ENCODE results near the gene ZSCAN21.

ZSCAN21 gene

GRCh38 chr7:100027197-100027596 is 22.4 kb upstream of the ZSCAN21 start:
- no peak for DNase-seq (ENCODE audit: low read depth in 2 of 2, low spot score in 1 of 2)

- DNase-seq (ENCODE audit: low read depth in 2 of 2, low spot score in 1 of 2) = no peak
Measured at GRCh38 chr7:100029596-100029995, 20.0 kb upstream of the ZSCAN21 start.

GRCh38 chr7:100033526-100033925 is 16.0 kb upstream of the ZSCAN21 start:
- DNase-seq (ENCODE audit: low read depth in 2 of 2, low spot score in 1 of 2) = no peak

DNA sequence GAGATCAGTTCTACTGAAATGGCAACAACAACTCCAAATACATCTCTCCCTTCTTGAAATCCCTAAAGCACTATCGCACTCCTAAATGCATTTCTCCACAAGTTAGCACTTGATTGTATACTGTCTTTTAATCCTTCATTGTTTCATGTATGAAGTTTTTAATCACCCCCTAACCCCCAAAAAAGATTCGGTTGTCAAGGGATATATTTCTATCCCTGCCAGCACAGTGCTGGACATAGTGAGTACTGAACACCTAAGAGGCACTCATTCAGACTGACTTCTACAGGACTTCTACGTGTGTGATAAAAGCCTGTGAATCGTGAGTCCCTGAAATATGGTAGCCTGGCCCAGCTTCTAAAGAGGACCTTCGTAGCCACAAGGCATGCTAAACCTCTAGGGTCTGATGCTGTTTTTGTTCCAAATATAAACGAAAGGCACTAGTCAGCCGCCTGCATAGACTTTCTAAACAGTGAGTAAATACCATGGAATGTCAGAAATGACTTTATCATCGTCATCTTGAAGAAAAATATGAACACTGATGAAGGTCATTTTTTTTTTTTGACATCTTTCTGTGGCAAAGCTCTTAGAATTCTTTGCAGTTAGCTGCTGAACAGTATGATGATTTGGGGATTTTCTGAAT is 14.6 kb upstream of the ZSCAN21 start:
- no peak for DNase-seq (ENCODE audit: low read depth in 2 of 2, low spot score in 1 of 2)

DNA sequence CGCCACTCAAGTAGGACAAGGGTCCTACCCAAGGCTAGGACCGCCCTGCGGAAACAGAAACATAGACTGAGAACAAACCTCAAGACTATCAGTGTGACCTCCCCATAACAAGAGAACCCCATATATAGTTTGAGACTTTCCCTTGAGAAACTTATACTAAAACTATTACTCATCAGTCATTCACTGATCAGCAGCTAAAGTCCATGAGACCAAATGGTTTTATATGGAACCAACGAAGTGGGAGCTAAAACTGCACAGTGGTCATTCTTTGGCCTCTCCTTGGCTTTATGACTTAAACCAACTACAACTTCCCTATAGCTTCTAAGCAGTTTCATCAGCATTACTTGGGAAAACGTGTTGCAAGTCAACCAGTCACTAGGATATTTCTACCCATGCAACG is 13.7 kb upstream of the ZSCAN21 start:
- no peak for DNase-seq (ENCODE audit: low read depth in 2 of 2, low spot score in 1 of 2)

DNA sequence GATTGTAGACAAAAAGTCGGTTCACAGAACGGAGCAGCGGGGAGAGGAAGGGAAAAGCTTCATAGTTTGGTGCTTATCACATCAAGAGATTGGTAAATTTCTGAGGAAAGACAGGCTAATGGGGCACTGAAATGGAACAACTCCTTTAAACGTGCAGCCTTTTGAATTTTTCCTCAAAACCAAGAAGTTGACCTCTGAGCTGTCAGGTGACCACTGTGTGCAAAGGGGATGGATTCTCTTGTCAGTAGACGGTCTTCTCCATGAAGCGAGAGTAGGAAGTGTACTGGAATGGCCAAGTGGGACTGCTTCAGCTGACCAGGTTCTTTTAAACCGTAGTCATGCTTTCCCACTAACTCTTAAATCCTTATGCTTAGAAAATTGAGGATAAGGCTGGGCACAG is 11.2 kb upstream of the ZSCAN21 start:
- no peak for DNase-seq (ENCODE audit: low read depth in 2 of 2, low spot score in 1 of 2)

DNA sequence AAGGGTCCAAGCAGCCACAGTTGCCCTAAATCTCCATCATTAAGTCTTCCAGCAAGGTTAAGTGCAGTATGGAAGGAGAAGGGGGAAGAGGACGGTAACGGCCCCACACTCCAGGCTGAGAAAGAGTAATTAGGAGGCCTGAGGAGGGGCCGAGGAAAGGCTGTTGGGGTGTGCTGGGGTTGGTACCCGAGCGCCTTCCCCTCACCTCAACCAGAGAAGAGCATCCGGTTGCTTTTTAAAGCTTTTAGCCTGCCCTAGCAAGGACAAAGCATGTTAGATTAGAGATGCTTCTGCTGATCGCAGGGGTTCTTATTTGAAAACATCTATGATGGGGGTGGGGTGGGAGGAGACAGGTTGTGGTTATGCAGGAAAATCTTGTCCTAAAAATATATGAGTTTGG is 9.0 kb upstream of the ZSCAN21 start:
- DNase-seq (ENCODE audit: low read depth in 2 of 2, low spot score in 1 of 2) = no peak

DNA sequence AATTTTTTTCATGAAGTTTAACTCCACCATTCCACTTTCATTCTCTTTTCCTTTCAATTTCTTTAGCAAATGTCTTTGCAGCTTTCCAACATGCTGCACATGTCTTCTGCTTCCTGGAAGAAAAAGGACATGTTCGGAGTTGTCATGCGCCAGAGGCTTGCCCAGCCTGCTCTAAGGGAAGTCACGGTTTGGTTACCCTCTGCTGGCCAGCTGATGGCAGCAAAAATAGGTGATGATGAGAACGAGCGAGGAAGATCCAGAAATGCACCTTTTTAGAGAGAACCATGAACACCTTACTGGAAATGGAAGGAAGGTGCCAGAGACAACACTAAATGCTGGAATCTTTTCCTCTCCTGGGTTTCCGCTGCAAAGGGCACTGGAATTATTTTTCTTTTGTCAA is 4.9 kb upstream of the ZSCAN21 start:
- no peak for DNase-seq (ENCODE audit: low read depth in 2 of 2, low spot score in 1 of 2)

- no peak for DNase-seq (ENCODE audit: low read depth in 2 of 2, low spot score in 1 of 2)
Measured at GRCh38 chr7:100048680-100049079, 894 bp upstream of the ZSCAN21 start.

DNA sequence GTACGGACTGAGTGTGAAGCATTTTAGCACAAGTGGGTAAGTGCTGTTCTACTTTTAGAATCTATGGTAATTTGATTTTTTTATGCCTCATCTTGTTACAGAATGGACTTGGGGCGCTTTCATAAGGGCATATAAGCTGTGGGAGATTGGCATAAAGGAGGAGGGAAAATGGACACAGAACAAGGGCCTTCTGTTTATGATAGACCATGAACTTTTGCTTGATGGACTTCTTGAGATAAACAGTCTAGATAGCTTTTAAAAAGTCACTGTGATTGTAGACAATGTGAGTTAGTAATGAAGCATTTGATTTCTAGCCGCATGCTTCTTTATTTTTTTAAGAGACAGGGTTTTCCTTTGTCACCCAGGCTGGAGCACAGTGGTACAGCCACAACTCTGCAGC is 2.0 kb downstream of the ZSCAN21 start:
- DNase-seq (ENCODE audit: low read depth in 2 of 2, low spot score in 1 of 2) = no peak

DNA sequence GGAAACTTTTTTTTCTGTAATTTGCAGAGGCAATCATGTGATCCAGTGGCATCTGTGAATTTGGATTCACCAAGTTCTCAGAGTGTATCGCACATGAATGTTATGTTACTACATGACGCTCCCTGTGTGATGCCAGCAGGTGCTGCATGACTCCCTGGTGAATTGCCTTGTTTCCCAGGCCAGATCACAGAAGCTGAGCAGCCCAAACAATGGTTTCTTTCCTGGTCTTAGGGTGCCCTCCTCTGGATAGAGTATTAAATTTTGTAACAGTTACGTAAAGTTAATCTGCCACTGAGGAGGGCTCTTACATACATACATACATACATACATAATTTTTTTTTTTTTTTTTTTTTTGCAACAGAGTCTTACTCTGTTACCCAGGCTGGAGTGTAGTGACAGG is 3.6 kb downstream of the ZSCAN21 start:
- no peak for DNase-seq (ENCODE audit: low read depth in 2 of 2, low spot score in 1 of 2)

DNA sequence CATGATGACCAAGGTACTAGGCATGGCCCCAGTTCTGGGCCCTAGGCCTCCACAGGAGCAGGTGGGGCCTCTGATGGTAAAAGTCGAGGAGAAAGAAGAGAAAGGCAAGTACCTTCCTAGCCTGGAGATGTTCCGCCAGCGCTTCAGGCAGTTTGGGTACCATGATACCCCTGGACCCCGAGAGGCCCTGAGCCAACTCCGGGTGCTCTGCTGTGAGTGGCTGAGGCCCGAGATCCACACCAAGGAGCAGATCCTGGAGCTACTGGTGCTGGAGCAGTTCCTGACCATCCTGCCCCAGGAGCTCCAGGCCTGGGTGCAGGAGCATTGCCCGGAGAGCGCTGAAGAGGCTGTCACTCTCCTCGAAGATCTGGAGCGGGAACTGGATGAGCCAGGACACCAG is 7.4 kb downstream of the ZSCAN21 start:
- no peak for DNase-seq (ENCODE audit: low read depth in 2 of 2, low spot score in 1 of 2)

GRCh38 chr7:100059251-100059739 is 9.7 kb downstream of the ZSCAN21 start:
- DNase-seq (ENCODE audit: low read depth in 2 of 2, low spot score in 1 of 2) = no peak

GRCh38 chr7:100061518-100062193 is 12.1 kb downstream of the ZSCAN21 start:
- DNase-seq (ENCODE audit: low read depth in 2 of 2, low spot score in 1 of 2) = no peak

DNA sequence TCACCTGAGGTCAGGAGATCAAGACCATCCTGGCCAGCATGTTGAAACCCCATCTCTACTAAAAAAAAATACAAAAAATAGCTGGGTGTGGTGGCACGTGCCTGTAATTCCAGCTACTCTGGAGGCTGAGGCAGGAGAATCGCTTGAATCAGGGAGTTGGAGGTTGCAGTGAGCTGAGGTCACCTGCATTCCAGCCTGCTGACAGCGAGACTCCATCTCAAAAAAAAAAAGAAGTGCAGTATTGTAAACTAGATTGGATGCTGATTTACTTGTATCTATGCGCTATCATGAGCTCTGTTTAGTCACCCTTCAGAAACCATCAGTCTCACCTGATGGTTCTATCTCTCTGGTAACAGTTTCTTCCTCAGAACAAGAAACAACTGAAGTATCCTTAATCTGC is 13.8 kb downstream of the ZSCAN21 start:
- DNase-seq (ENCODE audit: low read depth in 2 of 2, low spot score in 1 of 2) = no peak

DNA sequence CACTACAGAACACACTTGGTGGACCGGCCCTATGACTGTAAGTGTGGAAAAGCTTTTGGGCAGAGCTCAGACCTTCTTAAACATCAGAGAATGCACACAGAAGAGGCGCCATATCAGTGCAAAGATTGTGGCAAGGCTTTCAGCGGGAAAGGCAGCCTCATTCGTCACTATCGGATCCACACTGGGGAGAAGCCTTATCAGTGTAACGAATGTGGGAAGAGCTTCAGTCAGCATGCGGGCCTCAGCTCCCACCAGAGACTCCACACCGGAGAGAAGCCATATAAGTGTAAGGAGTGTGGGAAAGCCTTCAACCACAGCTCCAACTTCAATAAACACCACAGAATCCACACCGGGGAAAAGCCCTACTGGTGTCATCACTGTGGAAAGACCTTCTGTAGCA is 14.6 kb downstream of the ZSCAN21 start:
- no peak for DNase-seq (ENCODE audit: low read depth in 2 of 2, low spot score in 1 of 2)

GRCh38 chr7:100065452-100066186 is 16.0 kb downstream of the ZSCAN21 start:
- DNase-seq (ENCODE audit: low read depth in 2 of 2, low spot score in 1 of 2) = no peak

DNA sequence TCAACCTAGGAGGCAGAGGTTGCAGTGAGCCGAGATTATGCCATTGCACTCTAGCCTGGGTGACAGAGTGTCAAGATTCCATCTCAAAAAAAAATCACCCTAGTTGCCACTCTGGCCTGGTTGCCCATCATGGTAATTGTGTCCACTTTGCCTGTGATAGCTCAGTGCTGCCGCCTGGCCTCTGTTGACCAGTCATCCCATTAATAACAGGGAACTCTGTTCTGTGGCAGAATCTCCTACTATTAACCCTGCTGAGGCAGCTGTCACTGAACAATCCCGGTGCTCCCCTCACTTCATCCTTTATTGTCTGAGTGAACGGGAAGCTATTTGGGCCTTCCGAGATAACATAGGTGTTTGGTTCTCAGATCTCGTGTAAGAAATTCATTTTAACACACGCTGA is 17.4 kb downstream of the ZSCAN21 start:
- DNase-seq (ENCODE audit: low read depth in 2 of 2, low spot score in 1 of 2) = no peak

GRCh38 chr7:100069991-100070390 is 20.4 kb downstream of the ZSCAN21 start:
- DNase-seq (ENCODE audit: low read depth in 2 of 2, low spot score in 1 of 2) = no peak

DNA sequence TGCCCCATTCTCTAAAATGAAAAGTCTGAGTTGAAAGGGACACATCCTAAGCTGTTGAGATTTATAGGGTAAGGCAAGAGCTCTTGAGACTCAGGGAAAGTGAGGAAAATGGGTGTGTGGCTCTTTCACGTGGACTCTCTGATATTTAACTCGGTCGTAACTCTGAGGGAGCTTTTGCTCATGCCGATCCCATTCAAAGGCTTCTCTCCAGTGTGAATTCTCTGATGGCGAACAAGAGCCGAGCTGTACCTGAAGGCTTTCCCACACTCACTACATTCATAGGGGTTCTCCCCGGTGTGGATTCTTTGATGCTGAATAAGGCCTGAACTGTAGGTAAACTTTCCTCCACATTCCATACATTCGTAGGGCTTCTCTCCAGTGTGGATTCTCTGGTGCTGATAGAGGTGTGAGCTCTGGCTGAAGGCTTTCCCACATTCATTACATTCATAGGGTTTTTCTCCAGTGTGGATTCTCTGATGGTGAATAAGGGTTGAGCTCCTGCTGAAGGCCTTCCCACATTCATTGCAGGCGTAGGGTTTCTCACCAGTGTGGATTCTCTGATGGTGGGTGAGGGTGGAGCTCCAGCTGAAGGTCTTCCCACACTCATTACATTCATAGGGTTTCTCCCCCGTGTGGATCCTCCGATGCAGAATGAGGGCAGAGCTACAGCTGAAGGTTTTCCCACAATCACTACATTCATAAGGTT is 21.6 kb downstream of the ZSCAN21 start:
- DNase-seq (ENCODE audit: low read depth in 2 of 2, low spot score in 1 of 2) = no peak

DNA sequence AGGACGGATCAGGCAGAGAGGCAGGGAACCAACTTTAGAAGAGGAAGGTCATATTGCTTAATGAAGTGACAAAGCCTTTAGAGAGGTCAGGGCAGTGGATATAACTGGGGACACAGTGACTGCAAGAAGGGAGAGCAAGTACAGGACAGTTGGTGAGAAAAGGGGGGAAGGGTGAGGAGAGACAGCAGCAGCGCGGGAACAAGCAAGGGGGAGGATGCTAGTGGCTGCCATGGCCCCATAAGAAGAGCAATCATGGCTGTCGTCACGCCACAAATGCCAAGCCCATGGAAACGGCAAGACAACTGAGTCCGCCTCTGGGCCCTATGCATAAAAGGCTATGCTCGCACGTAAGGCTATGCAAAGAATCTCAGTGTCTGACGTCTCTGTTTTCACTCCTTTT is 22.9 kb downstream of the ZSCAN21 start:
- DNase-seq (ENCODE audit: low read depth in 2 of 2, low spot score in 1 of 2) = no peak

GRCh38 chr7:100074841-100075240 is 25.3 kb downstream of the ZSCAN21 start:
- DNase-seq (ENCODE audit: low read depth in 2 of 2, low spot score in 1 of 2) = no peak
